Vagina (tissue), 2 donors: ENCODE measurements around the gene HPN. TPM values are rescaled to one million over a fixed set of nuclear protein-coding genes. Genes with fewer than 3 reads are reported as not detected.
A peak's percentile ranks its signal among the peaks of the same experiment; 100 is the strongest.
"Not testable (repeated sequence)": the region's sequence is repeated elsewhere in the genome, so short reads cannot be mapped to it uniquely, and the experiment has no call there.

Experiments
- DNase-seq, 2 donors: peaks; one replicate each; pipeline ENCODE4 v3.0.0-alpha.2; 2017; ENCODE audit errors: extremely low spot score in 2 of 2
- H3K27ac ChIP-seq: fragments of 200-600 bp; sonication (generic); one replicate; pipeline ENCODE4 v1.5.1; 2019
- H3K27me3 ChIP-seq: fragments of 200-600 bp; sonication (generic); one replicate; pipeline ENCODE4 v1.5.1; 2019
- H3K36me3 ChIP-seq, 2 donors: fragments of 200-600 bp; sonication (generic); one replicate each; pipeline ENCODE4 v1.5.1; 2017 to 2019
- H3K4me1 ChIP-seq: fragments of 200-600 bp; sonication (generic); one replicate; pipeline ENCODE4 v1.5.1; 2019
- H3K4me3 ChIP-seq, 2 donors: fragments of 200-600 bp; sonication (generic); 1 replicate in 1 of 2; 2 replicates in 1 of 2; pipeline ENCODE4 v1.5.1; 2016 to 2019
- H3K9me3 ChIP-seq: fragments of 200-600 bp; sonication (generic); one replicate; pipeline ENCODE4 v1.5.1; 2019
- POLR2A ChIP-seq, 2 donors: fragments of 450-650 bp; IDR thresholded peaks; one replicate each; pipeline ENCODE4 v1.6.1; 2017; ENCODE audit warnings: antibody characterized with exemption in 2 of 2, mild to moderate bottlenecking in 2 of 2, moderate library complexity in 2 of 2
- POLR2AphosphoS5 ChIP-seq, 2 donors: sonication (generic); formaldehyde crosslinking; IDR thresholded peaks; one replicate each; pipeline ENCODE4 v1.9.0; 2017; ENCODE audit warnings: antibody characterized with exemption in 2 of 2, mild to moderate bottlenecking in 2 of 2, low read depth in 1 of 2; ENCODE audit not compliant: insufficient read depth in 1 of 2
- intact Hi-C: fragments of 100-400 bp; cut with DNase I; formaldehyde crosslinking; loops from one replicate; pipeline ENCODE4 v1.15.1; 2023
- total RNA-seq: library from RNA; depleted of rRNA; stranded (reverse); fragments of >200 nt; gene quantifications from one replicate; pipeline ENCODE4 v1.2.3, GENCODE V29; 2016
- TF ChIP-seq, protein P1 (sequence below), 3 experiments: fragments of 450-650 bp in 2 of 3; fragments of 200-600 bp in 1 of 3; sonication (generic) in 1 of 3; IDR thresholded peaks; one replicate each; pipeline ENCODE4 v1.5.1; 2017 to 2019; ENCODE audit warnings: antibody characterized with exemption in 3 of 3, mild to moderate bottlenecking in 2 of 3, moderate library complexity in 2 of 3

The HPN gene
- total RNA-seq, 1 donor from 2014 or later, result not detected

DNA sequence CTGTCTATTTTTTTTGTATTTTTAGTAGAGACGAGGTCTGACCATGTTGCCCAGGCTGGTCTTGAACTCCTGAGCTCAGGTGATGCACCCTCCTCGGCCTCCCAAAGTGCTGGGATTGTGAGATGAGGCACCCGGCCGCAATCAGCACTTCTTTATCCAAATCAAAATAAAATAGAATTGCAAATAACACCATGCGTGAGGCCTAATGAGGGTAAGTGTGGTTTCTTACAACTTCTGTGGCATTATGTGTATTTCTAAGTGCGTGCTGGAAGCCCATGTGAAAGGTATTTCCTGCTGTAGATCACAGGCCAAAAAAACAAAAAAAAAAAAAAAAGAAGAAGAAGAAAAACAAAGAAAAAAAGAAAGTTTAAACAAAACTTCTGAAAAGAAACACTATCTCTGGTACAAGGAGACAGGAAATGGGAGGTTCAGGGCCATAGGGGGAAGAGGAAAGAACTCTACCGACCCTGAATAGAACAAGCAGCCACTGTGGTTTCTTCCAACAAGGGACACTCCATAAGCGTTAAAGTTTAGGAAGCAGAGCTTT, 44.4 kb upstream of the HPN start:
- Histone ChIP-seq H3K9me3 (no peaks in the 10 kb centered on the region), H3K27me3 (no peaks in the 10 kb centered on the region), H3K36me3 (no peaks in the 10 kb centered on the region), H3K4me1 (peaks cover 36% of the 10 kb centered on the region), H3K4me3 (no peak overlapping the region), H3K27ac (peak overlapping the region; percentile 98)
- TF ChIP-seq, protein P1, sequence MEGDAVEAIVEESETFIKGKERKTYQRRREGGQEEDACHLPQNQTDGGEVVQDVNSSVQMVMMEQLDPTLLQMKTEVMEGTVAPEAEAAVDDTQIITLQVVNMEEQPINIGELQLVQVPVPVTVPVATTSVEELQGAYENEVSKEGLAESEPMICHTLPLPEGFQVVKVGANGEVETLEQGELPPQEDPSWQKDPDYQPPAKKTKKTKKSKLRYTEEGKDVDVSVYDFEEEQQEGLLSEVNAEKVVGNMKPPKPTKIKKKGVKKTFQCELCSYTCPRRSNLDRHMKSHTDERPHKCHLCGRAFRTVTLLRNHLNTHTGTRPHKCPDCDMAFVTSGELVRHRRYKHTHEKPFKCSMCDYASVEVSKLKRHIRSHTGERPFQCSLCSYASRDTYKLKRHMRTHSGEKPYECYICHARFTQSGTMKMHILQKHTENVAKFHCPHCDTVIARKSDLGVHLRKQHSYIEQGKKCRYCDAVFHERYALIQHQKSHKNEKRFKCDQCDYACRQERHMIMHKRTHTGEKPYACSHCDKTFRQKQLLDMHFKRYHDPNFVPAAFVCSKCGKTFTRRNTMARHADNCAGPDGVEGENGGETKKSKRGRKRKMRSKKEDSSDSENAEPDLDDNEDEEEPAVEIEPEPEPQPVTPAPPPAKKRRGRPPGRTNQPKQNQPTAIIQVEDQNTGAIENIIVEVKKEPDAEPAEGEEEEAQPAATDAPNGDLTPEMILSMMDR (IDR thresholded peaks at IDR 0.05), result no peak
- TF ChIP-seq POLR2A (IDR thresholded peaks at IDR 0.05), result no peak
- TF ChIP-seq POLR2AphosphoS5 (IDR thresholded peaks at IDR 0.05; ENCODE audit: insufficient read depth in 1 of 2, low read depth in 1 of 2), result no peak
- DNase-seq, result no peak
- intact Hi-C loops, result no loop called here

DNA sequence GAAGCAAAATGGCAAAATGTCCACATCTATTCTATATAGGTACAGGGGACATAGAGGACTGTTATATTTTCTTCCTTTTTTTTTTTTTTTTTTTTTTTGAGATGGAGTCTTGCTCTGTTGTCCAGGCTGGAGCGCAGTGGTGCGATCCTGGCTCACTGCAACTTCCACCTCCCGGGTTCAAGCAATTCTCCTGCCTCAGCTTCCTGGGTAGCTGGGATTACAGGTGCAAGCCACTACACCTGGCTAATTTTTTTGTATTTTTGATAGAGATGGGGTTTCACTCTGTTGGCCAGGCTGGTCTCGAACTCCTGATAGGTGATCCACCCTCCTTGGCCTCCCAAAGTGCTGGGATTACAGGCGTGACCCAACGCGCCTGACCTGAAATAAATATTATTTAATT, 43.3 kb upstream of the HPN start:
- intact Hi-C loops, H3K36me3 ChIP-seq, H3K27me3 ChIP-seq, DNase-seq, H3K4me3 ChIP-seq, H3K9me3 ChIP-seq: not testable (repeated sequence)
- Histone ChIP-seq H3K27ac (peak overlapping the region; percentile 98), H3K4me1 (peaks cover 47% of the 10 kb centered on the region)

DNA sequence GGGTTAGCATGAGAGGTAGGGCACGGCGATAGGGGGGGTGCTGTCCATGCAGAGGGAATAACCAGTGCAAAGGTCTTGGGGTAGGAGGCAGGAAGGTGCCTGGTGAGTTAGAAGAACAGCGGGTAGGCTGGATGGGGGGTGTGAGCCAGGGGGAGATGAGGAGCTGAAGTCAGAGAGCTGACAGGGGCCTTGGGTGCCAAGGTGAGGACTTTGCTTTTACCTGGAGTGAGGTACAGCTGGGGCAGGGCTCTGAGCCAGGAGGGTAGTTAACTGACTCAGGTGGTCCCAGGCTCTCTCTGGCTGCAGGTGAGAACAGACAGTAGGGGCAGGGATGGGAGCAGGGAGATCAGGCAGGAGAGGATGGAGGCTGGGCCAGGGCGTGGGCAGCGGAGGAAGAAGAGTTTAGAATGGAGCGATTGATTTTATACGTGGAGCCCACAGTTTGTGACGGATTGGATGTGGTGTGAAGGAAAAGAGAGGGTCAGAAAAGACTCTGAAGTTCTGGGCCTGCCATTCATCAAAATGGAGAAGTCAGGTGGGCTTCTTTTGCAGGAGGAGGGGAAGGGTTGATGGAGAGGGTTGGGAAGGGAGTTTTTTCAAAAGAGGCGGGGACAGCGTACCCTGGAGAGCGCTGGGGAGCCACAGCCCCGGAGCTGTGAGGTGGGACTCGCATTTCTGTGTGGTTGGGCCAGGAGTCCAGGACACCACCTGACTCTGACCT, 42.6 kb upstream of the HPN start:
- H3K27ac ChIP-seq, result peak overlapping the region; percentile 98
- H3K36me3 ChIP-seq, result no peaks in the 10 kb centered on the region
- no peaks in the 10 kb centered on the region for H3K27me3 ChIP-seq
- no peaks in the 10 kb centered on the region for H3K9me3 ChIP-seq
- no peak for TF ChIP-seq POLR2AphosphoS5 (IDR thresholded peaks at IDR 0.05; ENCODE audit: insufficient read depth in 1 of 2, low read depth in 1 of 2)
- TF ChIP-seq, protein P1 (IDR thresholded peaks at IDR 0.05), result no peak
- no peak for TF ChIP-seq POLR2A (IDR thresholded peaks at IDR 0.05)
- peak overlapping the region; percentile 70 to 93 for H3K4me3 ChIP-seq
- DNase-seq, result no peak
- intact Hi-C loops, result no loop called here
- H3K4me1 ChIP-seq, result peaks cover 54% of the 10 kb centered on the region

DNA sequence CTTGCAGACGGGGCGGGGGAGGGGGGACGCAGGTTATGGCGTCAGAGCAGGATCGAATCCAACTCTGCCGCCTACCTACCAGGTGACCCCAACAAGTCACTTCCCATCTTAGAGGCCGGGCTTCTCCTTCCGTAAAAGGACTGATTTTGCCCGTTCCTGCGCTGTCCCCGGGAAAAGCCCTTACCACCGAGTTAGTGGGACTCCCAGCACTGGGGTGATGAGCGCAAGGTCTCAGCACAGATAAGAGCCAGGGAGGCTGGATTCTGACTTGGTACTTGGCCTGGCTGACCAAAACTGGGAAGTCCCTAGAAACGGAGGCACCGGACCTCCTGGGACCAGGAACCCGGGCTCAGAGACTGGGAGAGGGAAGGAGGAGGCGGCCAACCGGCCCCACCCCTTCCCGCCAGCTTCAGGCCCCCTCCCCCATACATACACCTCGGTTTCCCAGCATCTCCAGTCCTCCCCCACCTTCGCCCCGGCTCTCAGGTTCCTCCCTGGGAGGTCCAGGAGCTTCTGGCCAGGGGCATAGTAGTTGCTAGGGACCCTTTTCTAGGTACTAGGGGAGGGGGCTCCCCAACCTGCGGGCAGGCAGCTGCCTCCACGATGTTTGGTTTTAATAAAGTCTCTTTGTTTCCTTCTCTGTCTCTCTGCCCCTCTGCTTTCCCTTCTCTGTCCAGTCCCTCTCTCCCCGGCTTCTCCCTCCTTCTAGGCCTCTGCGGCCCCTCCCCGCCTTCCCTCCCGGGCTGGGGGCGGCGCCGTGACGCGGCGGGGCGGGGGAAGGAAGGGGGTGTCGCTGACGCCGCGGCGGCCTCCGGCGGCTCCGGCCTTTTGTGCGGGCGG, 41.8 kb upstream of the HPN start, which contains the start of gene GRAMD1A:
Gene GRAMD1A, plus strand, starts transcription at position 826 of the 840 bp plus-strand sequence. CDS start 156 bp downstream, outside the sequence.
- no peaks in the 10 kb centered on the region for H3K36me3 ChIP-seq
- peak in 1 of 2 donors; percentile 97 for DNase-seq
- peak within 1 kb of the TSS; percentile 98 for H3K27ac ChIP-seq
- intact Hi-C loops, result no loop called here
- H3K4me1 ChIP-seq, result peaks cover 61% of the 10 kb centered on the region
- H3K9me3 ChIP-seq, result no peaks in the 10 kb centered on the region
- H3K27me3 ChIP-seq, result no peaks in the 10 kb centered on the region
- TF ChIP-seq, protein P1 (IDR thresholded peaks at IDR 0.05), result no peak
- TF ChIP-seq POLR2A (IDR thresholded peaks at IDR 0.05) (peak; percentile 0 to 76), POLR2AphosphoS5 (IDR thresholded peaks at IDR 0.05; ENCODE audit: insufficient read depth in 1 of 2, low read depth in 1 of 2) (peak; percentile 50 to 89)
- H3K4me3 ChIP-seq, result peak within 1 kb of the TSS; percentile 70 to 93

DNA sequence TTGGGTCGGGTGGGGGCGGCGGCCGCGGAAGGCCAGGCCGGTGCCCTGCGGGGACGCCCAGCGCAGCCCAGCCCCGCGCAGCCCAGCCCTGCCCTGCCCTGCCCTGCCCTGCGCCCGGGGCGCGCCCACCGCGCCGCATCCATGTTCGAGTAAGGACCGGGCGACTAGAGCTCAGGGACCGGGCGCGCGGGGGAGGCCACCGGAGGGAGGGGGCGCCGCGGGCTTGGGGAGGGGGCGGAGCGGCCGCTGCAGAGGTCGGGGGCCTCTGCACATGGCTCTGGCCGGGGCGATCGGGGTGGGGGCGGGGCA, 41.2 kb upstream of the HPN start:
- H3K4me1 ChIP-seq, result peaks cover 62% of the 10 kb centered on the region
- TF ChIP-seq POLR2AphosphoS5 (IDR thresholded peaks at IDR 0.05; ENCODE audit: insufficient read depth in 1 of 2, low read depth in 1 of 2), result no peak
- TF ChIP-seq POLR2A (IDR thresholded peaks at IDR 0.05), result peak; percentile 1 to 42
- TF ChIP-seq, protein P1 (IDR thresholded peaks at IDR 0.05), result no peak
- no peak for DNase-seq

More for the DNA sequence above, 41.2 kb upstream of the HPN start:
- H3K9me3 ChIP-seq, result no peaks in the 10 kb centered on the region
- no peaks in the 10 kb centered on the region for H3K27me3 ChIP-seq
- H3K27ac ChIP-seq, result peak overlapping the region; percentile 98
- no peaks in the 10 kb centered on the region for H3K36me3 ChIP-seq
- intact Hi-C loops, result no loop called here
- peak overlapping the region; percentile 70 to 93 for H3K4me3 ChIP-seq
